ENCODE data around the gene EDAR. TPM values are rescaled to one million over a fixed set of nuclear protein-coding genes. Genes with fewer than 3 reads are reported as not detected.

Gene EDAR
- total RNA-seq, 1 donor from 2014 or later: 5.5 TPM

DNA sequence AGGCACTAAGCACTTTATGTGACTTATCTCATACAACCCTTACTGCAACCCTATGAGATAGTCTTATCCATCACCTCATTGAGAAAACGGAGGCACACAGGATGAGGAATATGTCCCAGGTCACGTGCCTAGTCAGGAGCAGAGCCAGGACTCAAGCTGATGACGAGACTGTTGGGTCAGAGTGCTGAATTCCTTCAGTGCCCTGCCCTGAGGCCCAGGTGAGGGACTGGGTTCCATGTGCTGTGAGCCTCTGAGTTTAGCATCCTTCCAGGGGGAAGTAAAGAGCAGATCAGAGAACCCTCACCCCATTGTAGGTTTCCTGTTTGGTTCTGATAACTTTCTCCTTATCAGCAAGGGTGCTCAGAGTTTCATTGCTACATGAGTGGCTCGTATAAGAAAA, 11.7 kb upstream of the EDAR start:
- TF ChIP-seq, protein P1, sequence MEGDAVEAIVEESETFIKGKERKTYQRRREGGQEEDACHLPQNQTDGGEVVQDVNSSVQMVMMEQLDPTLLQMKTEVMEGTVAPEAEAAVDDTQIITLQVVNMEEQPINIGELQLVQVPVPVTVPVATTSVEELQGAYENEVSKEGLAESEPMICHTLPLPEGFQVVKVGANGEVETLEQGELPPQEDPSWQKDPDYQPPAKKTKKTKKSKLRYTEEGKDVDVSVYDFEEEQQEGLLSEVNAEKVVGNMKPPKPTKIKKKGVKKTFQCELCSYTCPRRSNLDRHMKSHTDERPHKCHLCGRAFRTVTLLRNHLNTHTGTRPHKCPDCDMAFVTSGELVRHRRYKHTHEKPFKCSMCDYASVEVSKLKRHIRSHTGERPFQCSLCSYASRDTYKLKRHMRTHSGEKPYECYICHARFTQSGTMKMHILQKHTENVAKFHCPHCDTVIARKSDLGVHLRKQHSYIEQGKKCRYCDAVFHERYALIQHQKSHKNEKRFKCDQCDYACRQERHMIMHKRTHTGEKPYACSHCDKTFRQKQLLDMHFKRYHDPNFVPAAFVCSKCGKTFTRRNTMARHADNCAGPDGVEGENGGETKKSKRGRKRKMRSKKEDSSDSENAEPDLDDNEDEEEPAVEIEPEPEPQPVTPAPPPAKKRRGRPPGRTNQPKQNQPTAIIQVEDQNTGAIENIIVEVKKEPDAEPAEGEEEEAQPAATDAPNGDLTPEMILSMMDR (IDR thresholded peaks at IDR 0.05; ENCODE audit: unreplicated experiment): no peak
- no peaks in the 10 kb centered on the region for H3K27me3 Mint-ChIP-seq (ENCODE audit: low read depth)
- no peak for DNase-seq (ENCODE audit: low spot score in 2 of 2, unreplicated experiment in 2 of 2)
- H3K4me3 Mint-ChIP-seq: no peak overlapping the region
- H3K27ac Mint-ChIP-seq: no peak overlapping the region
- H3K4me1 Mint-ChIP-seq: peaks cover 11% of the 10 kb centered on the region
- no peaks in the 10 kb centered on the region for H3K36me3 Mint-ChIP-seq
- H3K9me3 Mint-ChIP-seq: no peaks in the 10 kb centered on the region

DNA sequence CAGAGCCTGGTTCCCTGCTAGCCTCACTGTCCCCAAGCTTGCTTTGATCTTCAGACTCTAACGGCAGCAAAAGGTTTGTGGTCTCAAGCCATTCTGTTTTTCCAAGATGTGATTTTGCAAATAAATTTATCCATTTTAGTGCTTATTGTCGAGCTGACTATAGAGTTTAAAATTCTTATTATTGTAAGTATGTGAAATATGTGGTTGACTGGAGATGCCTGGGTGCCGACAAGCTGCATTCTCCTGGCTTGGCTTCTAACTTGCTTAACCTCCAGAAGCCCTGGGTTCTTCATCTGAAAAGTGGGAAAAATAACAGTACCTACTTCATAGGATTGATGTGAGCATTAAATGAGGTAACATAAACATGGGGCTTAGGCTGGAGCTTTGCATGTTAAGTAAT, 9.9 kb upstream of the EDAR start:
- H3K27ac Mint-ChIP-seq: no peak overlapping the region
- H3K36me3 Mint-ChIP-seq: no peaks in the 10 kb centered on the region
- H3K4me1 Mint-ChIP-seq: peaks cover 11% of the 10 kb centered on the region
- TF ChIP-seq, protein P1 (IDR thresholded peaks at IDR 0.05; ENCODE audit: unreplicated experiment): no peak
- DNase-seq (ENCODE audit: low spot score in 2 of 2, unreplicated experiment in 2 of 2): no peak
- no peaks in the 10 kb centered on the region for H3K27me3 Mint-ChIP-seq (ENCODE audit: low read depth)
- no peak overlapping the region for H3K4me3 Mint-ChIP-seq
- H3K9me3 Mint-ChIP-seq: no peaks in the 10 kb centered on the region

DNA sequence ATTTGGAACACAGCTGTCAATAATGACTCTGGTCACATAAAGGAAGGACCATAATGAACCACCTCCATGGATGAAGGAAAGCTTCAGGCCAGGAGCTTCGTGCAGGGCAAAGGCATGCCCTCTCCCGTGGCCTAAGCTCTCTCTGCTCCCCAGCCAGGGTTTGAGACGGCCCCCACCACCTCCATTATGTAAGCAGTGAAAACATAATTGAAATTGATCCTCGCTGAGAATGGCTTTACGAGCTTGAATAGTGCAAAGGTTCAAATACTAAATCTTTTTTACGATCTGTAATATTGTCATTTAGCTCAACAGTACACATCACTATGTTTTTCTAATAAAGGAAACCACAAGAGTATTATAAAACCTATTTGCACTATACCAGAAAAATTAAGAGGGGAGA, 5.2 kb upstream of the EDAR start:
- H3K4me3 Mint-ChIP-seq: no peak overlapping the region
- no peak for DNase-seq (ENCODE audit: low spot score in 2 of 2, unreplicated experiment in 2 of 2)
- H3K36me3 Mint-ChIP-seq: no peaks in the 10 kb centered on the region
- TF ChIP-seq, protein P1 (IDR thresholded peaks at IDR 0.05; ENCODE audit: unreplicated experiment): no peak
- no peaks in the 10 kb centered on the region for H3K9me3 Mint-ChIP-seq
- no peaks in the 10 kb centered on the region for H3K27me3 Mint-ChIP-seq (ENCODE audit: low read depth)
- no peak overlapping the region for H3K27ac Mint-ChIP-seq
- peaks cover 18% of the 10 kb centered on the region for H3K4me1 Mint-ChIP-seq

DNA sequence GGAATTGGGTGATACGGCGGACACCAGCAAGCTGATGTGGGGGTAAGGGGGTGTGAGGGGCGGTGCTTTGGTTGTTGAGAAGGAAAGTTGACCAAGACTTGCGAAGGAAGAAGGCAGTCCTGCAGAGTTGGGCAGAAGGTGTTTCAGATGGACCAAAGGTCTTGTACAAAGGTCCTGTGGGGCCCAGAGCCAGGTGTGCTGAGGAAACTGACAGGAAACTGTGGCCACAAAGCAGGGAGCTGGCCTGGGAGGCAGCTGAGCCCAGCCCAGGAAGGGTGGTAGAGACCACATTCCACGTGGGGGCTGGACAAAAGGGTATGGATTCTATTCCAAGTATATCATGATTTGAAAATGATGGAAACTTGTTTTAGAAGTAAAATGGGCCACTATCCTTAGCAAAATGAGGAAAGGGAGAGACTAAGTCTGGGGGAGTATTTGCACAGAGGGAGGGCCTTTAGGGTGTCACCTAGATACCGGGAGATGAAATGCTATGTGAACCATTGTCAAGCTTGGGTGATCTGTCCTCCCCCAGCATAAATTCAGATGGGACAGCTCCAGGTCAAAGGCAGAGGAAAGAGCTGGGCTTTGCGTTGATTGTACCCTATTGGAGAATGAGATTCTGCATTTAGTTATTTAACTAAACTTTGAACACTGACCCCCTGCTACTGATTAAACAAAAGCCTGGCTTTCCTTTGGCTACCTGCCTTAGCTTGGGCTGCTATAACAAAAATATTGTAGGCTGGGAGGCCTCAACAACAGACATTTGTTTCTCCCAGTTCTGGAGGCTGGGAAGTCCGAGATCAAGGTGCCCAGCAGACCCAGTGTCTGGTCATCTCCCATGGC, 4.3 kb upstream of the EDAR start:
- H3K27me3 Mint-ChIP-seq (ENCODE audit: low read depth): no peaks in the 10 kb centered on the region

GRCh38 chr2:108988076-108988795, 784 bp downstream of the EDAR start:
- H3K27ac Mint-ChIP-seq: peak overlapping the region; percentile 78
- TF ChIP-seq, protein P1 (IDR thresholded peaks at IDR 0.05; ENCODE audit: unreplicated experiment): no peak
- H3K9me3 Mint-ChIP-seq: no peaks in the 10 kb centered on the region
- no peaks in the 10 kb centered on the region for H3K36me3 Mint-ChIP-seq
- H3K4me3 Mint-ChIP-seq: peak overlapping the region; percentile 70
- peaks cover 3% of the 10 kb centered on the region for H3K27me3 Mint-ChIP-seq (ENCODE audit: low read depth)
- no peak for DNase-seq (ENCODE audit: low spot score in 2 of 2, unreplicated experiment in 2 of 2)
- H3K4me1 Mint-ChIP-seq: peaks cover 36% of the 10 kb centered on the region

More for the DNA sequence above, 4.3 kb upstream of the EDAR start:
- Mint-ChIP-seq H3K4me1 (peaks cover 22% of the 10 kb centered on the region), H3K27ac (no peak overlapping the region), H3K36me3 (no peaks in the 10 kb centered on the region), H3K9me3 (no peaks in the 10 kb centered on the region), H3K4me3 (no peak overlapping the region)
- DNase-seq (ENCODE audit: low spot score in 2 of 2, unreplicated experiment in 2 of 2): no peak
- TF ChIP-seq, protein P1 (IDR thresholded peaks at IDR 0.05; ENCODE audit: unreplicated experiment): no peak

Data from mesothelial cell of epicardium (in vitro differentiated cells).